Measurements from ENCODE around the gene GBGT1.

- TF ChIP-seq CTCF (IDR thresholded peaks at IDR 0.05; ENCODE audit: low read length) (no peak), EZH2 (IDR thresholded peaks at IDR 0.05; ENCODE audit: borderline replicate concordance, low read length) (no peak)
Measured at GRCh38 chr9:133133681-133134387, 29.9 kb downstream of the GBGT1 start.

All from OCI-LY1 (cell line).